HFF-Myc (cell line): ENCODE results near the gene MYORG.

Experiments used
- DNase-seq: peaks from one replicate; pipeline ENCODE4 v3.0.0-alpha.2; 2011; ENCODE audit warnings: low read depth; ENCODE audit errors: extremely low read depth
- H3K4me3 ChIP-seq: replicated peaks from 2 replicates; pipeline ENCODE4 v1.5.1; 2011; ENCODE audit warnings: low read depth, mild to moderate bottlenecking, control low read depth, low read length
- CTCF ChIP-seq: IDR thresholded peaks from 2 replicates; pipeline ENCODE4 v1.5.1; 2012; ENCODE audit warnings: mild to moderate bottlenecking, low read depth, low read length, control low read depth; ENCODE audit errors: missing control alignments

MYORG gene

GRCh38 chr9:34408173-34408572, 31.5 kb upstream of the MYORG start:
- no peak for DNase-seq
- H3K4me3 ChIP-seq: no peak overlapping the region
- no peak for TF ChIP-seq CTCF

DNA sequence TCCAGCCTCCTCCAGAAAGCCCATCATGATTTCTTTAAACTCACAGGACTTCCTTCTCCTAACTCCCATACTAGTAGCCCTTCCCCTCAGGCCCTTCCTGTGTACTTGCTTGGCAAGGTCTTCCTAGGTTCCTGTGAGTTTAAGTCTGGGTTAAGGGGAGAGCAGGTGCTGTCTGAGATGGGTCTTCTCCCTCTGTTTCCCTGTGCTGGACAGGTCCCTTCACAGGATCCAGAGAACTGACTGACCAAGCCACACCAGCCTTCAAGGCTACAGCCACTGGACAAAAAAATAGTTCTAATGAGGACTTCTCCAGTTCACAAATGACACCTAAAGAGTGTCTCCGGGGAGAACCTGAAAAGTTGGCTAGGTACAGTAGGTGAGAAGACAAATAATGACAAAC, 29.5 kb upstream of the MYORG start:
- no peak for DNase-seq
- H3K4me3 ChIP-seq: no peak overlapping the region
- TF ChIP-seq CTCF: no peak

DNA sequence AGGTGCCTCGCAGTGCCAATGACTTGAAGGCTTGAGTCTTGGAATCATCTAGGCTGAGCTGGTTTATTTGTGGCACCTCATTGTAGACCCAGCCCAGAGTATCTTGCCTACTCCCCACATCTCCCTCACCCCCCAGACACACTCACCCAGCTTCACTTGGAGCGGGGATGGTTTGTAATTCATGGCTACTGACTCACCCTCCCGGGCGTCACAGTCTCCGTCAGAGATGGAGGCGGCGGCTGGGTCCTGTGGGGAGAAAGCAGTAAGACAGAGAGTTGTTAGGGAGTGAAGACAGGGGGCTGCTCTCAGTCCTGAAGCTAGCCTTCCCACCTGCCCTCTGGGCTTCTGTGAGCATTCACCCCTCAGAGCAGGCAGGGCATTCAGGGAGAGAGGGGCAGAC, 29.0 kb upstream of the MYORG start:
- TF ChIP-seq CTCF: no peak
- no peak for DNase-seq
- H3K4me3 ChIP-seq: no peak overlapping the region

- peak; percentile 52 for DNase-seq
- TF ChIP-seq CTCF: peak; percentile 99
- no peak overlapping the region for H3K4me3 ChIP-seq
These were observed 27.1 kb upstream of the MYORG start for GRCh38 chr9:34403554-34404380.

DNA sequence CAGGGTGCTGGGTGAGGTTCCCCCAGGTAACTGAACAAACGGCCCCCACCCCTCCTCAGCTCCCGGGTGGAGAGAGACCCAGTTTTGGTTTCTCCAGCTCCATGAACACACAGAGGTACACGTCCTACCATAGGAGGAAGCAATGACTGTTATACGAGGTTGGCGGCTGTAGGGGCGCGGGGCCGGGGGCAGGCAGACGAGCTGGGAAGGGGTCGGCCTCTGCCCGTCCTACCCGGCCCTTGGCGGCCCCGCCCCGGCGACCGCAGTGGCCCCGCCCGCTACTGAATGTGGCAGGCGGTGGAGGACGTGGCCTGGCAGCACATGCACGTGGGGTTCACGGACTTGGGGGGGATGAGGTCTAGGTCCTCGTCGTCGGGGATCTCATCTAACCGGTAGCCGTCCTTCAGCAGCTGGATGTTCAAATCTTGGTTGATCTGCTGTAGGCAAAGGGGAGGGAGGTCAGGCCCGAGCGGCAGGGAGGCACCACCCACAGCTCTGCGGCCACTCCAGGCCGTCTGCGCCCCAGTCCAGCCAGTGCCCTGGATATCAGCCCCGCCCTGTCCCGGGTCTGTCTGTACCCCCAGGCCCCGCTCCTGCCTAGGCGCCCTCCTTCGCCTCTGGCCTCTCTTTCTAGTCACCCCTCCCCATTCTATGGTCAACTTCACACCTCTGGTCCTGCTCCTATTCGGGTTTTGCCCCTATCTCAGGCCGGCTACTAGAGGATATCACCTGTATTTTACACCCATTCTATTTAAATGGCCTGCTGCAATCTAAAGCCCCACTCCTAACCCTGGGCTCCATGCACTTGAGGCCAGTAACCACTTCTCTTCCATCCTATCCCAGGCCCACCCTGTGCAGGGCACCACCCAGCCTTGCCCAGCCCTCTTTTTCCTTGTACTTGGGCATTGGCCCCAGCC, 24.2 kb upstream of the MYORG start:
- DNase-seq: no peak
- TF ChIP-seq CTCF: no peak
- H3K4me3 ChIP-seq: no peak overlapping the region

GRCh38 chr9:34400275-34400674, 23.6 kb upstream of the MYORG start:
- no peak for TF ChIP-seq CTCF
- H3K4me3 ChIP-seq: no peak overlapping the region
- DNase-seq: no peak
